A549 (cell line): ENCODE results near the gene XK.

ENCODE experiments used
- CHD2 ChIP-seq: fragments of 150-350 bp; IDR thresholded peaks from 2 replicates; pipeline ENCODE4 v1.6.1; 2014; ENCODE audit warnings: low read length; ENCODE audit not compliant: partially characterized antibody
- CTCF ChIP-seq: fragments of >200 bp; sonication (Bioruptor Twin); formaldehyde crosslinking; IDR thresholded peaks from 3 replicates; pipeline ENCODE4 v1.5.1; 2016
- ZNF302 ChIP-seq: fragments of 250-450 bp; sonication (Bioruptor Pico); IDR thresholded peaks from 2 replicates; pipeline ENCODE4 v1.9.0; 2021; ENCODE audit warnings: inconsistent platforms, mild to moderate bottlenecking, moderate library complexity

- TF ChIP-seq ZNF302 (CRISPR knock-in tag) (no peak), CTCF (no peak), CHD2 (no peak)
These were observed 40.9 kb upstream of the XK start for GRCh38 chrX:37644381-37645305.
